HG02678 (cell line): Measurements from ENCODE around the gene TPT1.
"Not testable (repeated sequence)": the region's sequence is repeated elsewhere in the genome, so short reads cannot be mapped to it uniquely, and the experiment has no call there.

ENCODE experiments used
- ATAC-seq: cut with Tn5 transposase; IDR thresholded peaks from one replicate; pipeline ENCODE4 v1.9.1; 2021; ENCODE audit warnings: mild to moderate bottlenecking, moderate library complexity; ENCODE audit not compliant: unreplicated experiment

TPT1 gene

DNA sequence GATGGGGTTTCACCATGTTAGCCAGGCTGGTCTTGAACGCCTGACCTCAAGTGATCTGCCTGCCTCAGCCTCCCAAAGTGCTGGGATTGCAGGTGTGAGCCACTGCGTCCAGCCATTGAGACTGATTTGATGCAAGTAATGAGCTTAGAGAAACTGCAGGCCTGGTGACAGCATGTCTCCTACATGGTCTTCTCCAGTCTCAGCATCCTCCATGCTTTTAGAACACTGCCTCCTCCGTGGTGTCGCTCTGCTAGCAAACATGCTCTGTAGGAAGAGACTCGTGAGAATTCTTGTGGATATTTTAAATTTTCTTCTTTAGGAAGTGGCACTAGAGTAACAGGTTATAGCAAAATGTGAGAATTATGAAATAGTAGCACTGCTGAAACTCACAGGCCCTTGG, 37.1 kb downstream of the TPT1 start:
- ATAC-seq: no peak

DNA sequence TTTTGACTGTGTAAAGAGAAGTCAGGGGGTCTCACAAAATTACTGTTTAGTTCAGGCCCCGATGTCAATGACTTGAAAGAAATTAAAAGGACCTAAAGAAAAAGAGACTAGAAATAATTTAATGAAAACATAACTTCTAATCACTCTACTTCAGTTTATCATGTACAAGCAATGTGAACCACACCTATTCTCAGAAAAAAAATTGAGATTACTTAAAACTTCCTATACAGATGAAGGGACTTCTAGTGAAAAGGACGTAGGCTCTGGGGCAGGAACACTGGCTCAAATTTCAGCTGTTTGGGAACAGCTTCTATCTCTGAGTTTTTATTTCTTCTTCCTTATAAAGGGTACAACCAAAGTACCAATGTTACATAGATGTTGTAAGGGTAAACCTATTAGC, 38.0 kb downstream of the TPT1 start:
- no peak for ATAC-seq

DNA sequence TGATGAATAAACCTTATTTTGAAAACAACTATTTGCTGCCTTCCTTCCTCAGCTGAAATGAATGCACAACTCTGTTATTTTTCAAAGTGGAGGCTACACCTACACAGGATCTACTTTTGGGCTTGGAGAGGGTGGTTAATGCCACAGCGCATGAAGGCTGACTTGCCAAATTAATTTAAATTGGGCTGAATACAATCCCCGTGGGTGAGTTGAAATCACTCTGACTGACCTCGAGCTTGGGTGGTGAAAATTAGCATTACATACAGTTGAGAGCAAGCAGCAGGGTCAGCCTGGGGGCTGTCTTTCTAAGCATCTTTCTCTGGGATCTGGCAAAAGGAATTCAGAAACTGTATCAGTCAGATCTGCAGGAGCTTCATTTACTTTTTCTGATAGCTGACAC, 38.5 kb downstream of the TPT1 start:
- no peak for ATAC-seq

DNA sequence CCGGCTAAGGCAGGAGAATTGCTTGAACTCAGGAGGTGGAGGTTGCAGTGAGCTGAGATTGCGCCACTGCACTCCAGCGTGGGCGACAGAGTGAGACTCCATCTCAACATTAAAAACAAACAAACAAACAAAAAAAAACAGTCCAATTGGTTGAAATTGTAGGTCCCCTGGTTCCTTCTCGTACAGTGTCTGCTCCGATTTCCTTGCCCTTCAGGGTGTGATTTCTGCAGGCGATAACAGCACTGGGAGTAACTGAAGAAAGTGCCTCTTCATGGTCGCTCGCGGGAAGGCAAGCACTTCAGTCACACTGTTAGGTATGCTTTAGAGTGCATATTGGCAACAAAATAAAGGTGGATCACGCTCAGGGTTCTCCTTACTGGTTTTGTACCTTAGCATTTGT, 39.7 kb downstream of the TPT1 start:
- ATAC-seq: no peak

DNA sequence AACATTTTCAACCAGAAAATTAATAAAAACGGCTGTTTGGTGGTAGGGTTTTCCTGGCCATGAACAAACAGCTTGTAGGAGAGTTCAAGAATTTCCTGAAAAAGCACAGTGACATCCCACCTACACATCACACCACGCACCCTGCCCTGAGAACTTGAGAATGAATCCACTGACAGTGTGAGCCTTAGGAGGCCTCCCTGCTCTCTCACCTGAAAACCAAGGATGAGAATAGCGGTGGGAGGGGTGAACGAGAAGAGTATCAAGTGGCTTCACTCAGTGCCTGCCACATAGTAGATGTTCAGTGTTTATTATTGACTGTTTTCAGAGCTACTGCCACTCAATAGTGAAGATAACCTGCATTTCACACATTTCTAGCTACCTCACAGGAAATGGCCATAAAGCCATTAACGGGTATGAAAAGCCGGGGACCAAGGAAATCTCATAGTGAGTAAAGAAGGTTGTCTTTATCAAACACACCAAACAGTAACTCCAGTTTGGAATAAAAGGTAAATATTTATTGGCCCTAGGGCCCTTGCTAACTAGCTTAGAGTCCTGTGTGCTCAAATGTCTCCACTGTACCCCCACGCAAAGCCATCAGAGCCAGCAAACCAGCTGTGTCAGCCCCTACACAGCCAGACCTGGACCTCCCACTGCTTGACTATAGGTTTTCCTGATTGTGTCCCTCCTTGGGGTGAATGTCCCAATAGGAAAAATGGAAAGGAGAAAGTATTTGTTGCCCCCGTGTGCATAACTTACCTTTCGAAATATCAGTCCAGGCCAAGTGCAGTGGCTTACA, 40.6 kb downstream of the TPT1 start:
- ATAC-seq: no peak

DNA sequence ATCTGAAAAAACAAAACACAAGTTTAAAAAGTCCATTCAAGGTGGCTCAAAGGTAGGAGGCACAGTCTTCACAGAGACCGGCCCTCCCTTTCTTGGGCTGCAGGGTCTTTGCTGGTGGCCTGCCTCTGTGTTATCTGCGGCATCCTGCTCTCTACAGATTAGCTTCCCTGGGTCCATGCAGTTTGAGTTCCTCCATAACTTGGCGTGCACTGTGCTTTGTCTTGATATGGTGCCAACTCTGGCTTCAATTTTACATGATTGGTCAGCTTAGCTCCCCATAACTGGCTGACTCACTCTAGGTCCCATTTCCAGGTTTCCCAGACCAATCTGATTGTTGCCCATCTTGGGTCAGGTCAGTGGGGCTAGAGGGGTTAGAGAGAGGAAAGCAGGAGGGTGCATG, 41.8 kb downstream of the TPT1 start:
- no peak for ATAC-seq

DNA sequence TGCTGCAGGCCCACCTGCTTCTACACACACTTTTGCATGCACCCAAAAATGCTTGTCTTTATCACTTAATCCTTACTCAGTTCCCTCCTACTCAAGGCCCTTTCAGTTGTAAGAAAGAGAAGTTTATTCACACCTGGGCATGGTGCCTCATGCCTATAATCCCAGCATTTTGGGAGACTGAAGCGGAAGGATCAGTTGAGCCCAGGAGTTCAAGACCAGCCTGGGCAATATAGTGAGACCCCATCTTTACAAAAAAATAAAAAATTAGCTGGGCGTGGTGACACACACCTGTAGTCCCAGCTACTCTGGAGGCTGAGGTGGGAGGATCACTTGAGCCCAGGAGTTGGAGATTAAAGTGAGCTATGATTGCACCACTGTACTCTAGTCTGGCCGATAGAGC, 42.4 kb downstream of the TPT1 start:
- ATAC-seq: not testable (repeated sequence)

DNA sequence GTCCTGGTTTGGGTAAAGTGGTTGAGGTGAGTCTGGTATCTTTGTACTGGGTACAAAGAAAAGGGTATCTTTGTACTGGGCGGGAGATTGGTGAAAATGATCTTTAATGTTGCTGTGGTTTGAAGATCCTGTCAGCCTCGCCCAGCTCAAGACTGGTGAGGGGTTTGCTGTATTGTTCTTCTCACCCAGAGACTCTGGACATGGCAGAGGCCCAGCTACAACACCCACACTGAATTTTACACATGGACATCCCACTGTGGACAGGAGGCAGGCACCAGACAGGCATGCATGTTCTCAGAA, 42.8 kb downstream of the TPT1 start:
- no peak for ATAC-seq

DNA sequence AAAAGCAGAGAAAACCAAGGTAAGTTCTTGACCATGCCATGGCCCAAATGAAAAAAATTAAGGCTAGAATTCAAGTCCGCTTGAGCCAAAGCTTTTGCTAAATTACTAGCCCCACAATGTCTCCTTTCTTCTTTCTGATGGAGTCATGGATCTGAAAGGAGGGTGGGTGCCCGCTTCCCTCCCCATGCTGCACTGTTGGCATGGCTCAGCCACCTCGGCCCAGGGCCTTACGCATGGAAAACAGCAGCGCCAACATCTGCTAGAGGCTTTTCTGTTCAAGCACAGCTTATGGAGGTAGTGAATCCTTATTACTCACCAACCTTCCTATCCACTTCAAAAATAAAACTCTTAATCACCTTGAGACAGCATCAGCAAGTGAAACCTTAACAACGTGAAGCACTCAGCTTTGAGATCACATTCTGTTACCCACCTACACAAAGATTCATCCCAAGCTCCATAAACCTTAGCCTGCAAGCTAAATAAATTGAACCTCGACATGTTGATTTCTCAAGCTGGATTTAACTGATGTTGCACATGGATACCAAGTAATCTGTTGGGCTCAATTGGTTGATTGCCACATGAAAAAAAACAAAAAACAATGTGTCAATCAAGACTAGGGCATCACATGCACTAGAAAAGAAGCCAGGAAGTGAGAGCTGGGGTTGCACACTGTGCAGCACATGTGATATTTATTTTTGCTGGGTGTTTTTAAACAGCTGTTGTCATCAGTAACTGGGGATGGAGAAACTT, 43.4 kb downstream of the TPT1 start:
- ATAC-seq: no peak

DNA sequence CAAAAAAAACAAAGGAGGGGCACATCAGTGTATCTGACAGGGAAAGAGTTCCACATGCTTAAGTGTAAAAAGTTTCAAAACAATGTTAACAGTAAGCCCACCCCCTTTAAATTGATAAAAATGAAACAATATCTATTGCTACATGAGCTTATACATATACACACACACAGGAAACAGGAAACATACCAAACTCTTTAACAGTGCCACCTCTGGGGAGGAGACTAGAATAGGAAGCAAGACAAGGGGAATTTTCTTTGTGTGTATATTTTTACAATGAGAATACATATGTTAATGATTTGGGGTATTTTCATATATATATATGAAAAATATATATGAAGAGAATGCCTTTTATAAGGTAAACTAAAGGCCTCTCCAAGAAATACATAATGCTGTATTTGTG, 44.7 kb downstream of the TPT1 start:
- ATAC-seq: no peak

DNA sequence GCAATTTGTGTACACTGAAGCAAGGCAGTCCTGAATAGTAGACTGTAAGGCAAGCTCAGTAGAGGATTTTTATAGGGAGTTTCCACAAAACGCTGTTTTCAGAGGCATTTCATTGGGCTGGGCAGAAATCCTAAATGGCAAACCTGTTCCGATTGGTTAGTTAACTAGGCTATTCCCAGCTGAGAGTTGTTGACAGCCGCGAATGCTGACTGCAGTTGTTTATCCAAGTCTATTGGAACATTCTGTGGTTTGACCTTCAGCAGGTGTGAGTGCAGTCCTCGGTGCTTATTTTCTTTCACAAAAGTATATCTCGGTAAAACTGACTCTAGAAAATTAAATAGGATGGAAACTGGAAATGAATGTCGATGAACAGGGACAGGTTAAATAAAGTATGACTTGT, 45.4 kb downstream of the TPT1 start:
- ATAC-seq: no peak

DNA sequence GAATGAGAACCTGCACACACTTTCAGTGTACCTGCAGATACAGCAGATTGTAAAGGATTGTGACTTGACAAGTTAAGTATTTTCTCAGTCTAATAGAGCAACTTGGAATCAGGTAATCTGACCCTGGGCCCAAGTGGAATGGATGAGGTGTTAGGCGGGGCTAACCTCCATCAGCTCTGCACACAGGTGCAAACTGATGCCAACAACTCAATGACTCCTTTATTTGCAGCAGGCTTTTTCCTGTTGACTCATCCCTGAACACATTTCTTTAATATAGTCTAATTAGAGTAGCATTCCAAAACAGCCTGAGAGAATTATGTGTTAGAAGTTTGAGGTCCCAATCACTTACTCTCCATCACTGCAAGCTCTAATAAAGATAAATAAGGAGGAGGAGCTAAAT, 48.8 kb downstream of the TPT1 start:
- ATAC-seq: no peak

DNA sequence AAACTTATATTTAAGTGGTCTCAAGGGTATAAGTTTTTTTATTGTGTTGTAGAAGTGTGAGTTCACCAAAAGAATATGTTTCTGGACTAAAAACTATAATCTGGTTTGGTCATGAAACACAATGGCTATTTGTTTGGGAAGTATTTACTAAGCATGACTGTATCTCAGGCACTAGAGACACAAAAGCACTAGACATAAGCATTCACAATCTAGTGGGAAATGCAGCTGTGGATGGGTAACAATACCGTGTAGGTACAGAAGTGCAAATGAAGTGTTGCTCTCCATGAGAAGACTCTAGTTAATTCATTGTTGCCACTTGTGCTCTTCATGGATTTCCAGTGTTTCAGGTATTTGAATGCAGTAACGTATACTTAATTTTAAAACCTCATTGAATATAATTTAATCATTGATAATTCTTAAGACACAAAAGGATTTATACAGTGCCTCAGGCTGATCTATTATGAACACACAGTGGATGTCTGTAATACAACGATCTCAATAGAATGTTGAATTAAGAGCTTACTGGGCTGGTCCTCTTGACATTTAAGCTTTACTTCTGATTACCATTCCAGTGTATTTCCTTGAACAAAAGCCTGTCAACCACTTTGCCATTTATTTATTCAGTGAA, 50.9 kb downstream of the TPT1 start:
- ATAC-seq: no peak
